HUES6 (cell line): ENCODE data around the gene TSTD2.

ENCODE experiments used
- H3K27ac ChIP-seq: 2 replicates; pipeline ENCODE4 v1.7.0; 2013; ENCODE audit warnings: low read depth, mild to moderate bottlenecking, low read length, inconsistent platforms
- H3K27me3 ChIP-seq: 2 replicates; pipeline ENCODE4 v1.6.1; 2013; ENCODE audit warnings: low read length; ENCODE audit not compliant: control insufficient read depth, insufficient read depth
- H3K36me3 ChIP-seq: 2 replicates; pipeline ENCODE4 v1.6.1; 2013; ENCODE audit warnings: low read length; ENCODE audit not compliant: control insufficient read depth, insufficient read depth
- H3K4me1 ChIP-seq: 2 replicates; pipeline ENCODE4 v1.6.1; 2013; ENCODE audit warnings: low read length; ENCODE audit not compliant: control insufficient read depth, insufficient read depth
- H3K4me3 ChIP-seq: 2 replicates; pipeline ENCODE4 v1.5.1; 2013; ENCODE audit warnings: low read depth, low read length
- H3K9ac ChIP-seq: one replicate; pipeline ENCODE4 v1.6.1; 2013; ENCODE audit warnings: mild to moderate bottlenecking, low read length
- H3K9me3 ChIP-seq: 2 replicates; pipeline ENCODE4 v1.6.1; 2013; ENCODE audit warnings: low read depth, low read length; ENCODE audit not compliant: control insufficient read depth, insufficient read depth

Gene TSTD2

GRCh38 chr9:97553141-97553540, 80.0 kb downstream of the TSTD2 start:
- Histone ChIP-seq H3K9ac (no peak overlapping the region), H3K9me3 (no peaks in the 10 kb centered on the region), H3K4me3 (no peak overlapping the region), H3K4me1 (peaks cover 6% of the 10 kb centered on the region), H3K27ac (no peak overlapping the region), H3K27me3 (no peaks in the 10 kb centered on the region), H3K36me3 (no peaks in the 10 kb centered on the region)

GRCh38 chr9:97551308-97551707, 81.9 kb downstream of the TSTD2 start:
- H3K4me3 ChIP-seq, result no peak overlapping the region
- H3K27me3 ChIP-seq, result no peaks in the 10 kb centered on the region
- H3K9ac ChIP-seq, result no peak overlapping the region
- H3K4me1 ChIP-seq, result no peaks in the 10 kb centered on the region
- no peak overlapping the region for H3K27ac ChIP-seq
- no peaks in the 10 kb centered on the region for H3K9me3 ChIP-seq
- no peaks in the 10 kb centered on the region for H3K36me3 ChIP-seq

GRCh38 chr9:97550386-97550785, 82.8 kb downstream of the TSTD2 start:
- Histone ChIP-seq H3K36me3 (no peaks in the 10 kb centered on the region), H3K27ac (no peak overlapping the region), H3K9ac (no peak overlapping the region), H3K4me1 (no peaks in the 10 kb centered on the region), H3K27me3 (no peaks in the 10 kb centered on the region), H3K4me3 (no peak overlapping the region), H3K9me3 (no peaks in the 10 kb centered on the region)
